Hepatocyte (in vitro differentiated cells): ENCODE results near the gene FH. TPM values are rescaled to one million over a fixed set of nuclear protein-coding genes. Genes with fewer than 3 reads are reported as not detected.

ENCODE experiments used
- DNase-seq: peaks from one replicate; pipeline ENCODE4 v3.0.0-alpha.2; 2016; ENCODE audit warnings: low spot score
- H2AFZ ChIP-seq: fragments of 200-600 bp; sonication (generic); 2 replicates; pipeline ENCODE4 v1.6.0; 2016; ENCODE audit warnings: antibody characterized with exemption, mild to moderate bottlenecking
- H3K27ac ChIP-seq: fragments of 200-600 bp; sonication (generic); 2 replicates; pipeline ENCODE4 v1.5.1; 2016; ENCODE audit warnings: mild to moderate bottlenecking
- H3K27me3 ChIP-seq: fragments of 200-600 bp; sonication (generic); 2 replicates; pipeline ENCODE4 v1.6.1; 2016
- H3K36me3 ChIP-seq: fragments of 200-600 bp; sonication (generic); replicated peaks from 2 replicates; pipeline ENCODE4 v1.5.1; 2016; ENCODE audit warnings: low read depth; ENCODE audit not compliant: insufficient read depth
- H3K4me1 ChIP-seq: fragments of 200-600 bp; sonication (generic); 2 replicates; pipeline ENCODE4 v1.5.1; 2016; ENCODE audit warnings: mild to moderate bottlenecking, moderate library complexity; ENCODE audit not compliant: insufficient read depth
- H3K4me2 ChIP-seq: fragments of 200-600 bp; sonication (generic); 2 replicates; pipeline ENCODE4 v1.6.0; 2016
- H3K4me3 ChIP-seq: fragments of 200-600 bp; sonication (generic); 2 replicates; pipeline ENCODE4 v1.5.1; 2016; ENCODE audit warnings: mild to moderate bottlenecking
- H3K79me2 ChIP-seq: fragments of 200-600 bp; sonication (generic); 2 replicates; pipeline ENCODE4 v1.6.0; 2017; ENCODE audit warnings: mild to moderate bottlenecking
- H3K9me2 ChIP-seq: fragments of 200-600 bp; sonication (generic); replicated peaks from 2 replicates; pipeline ENCODE4 v1.6.0; 2017; ENCODE audit warnings: mild to moderate bottlenecking; ENCODE audit not compliant: insufficient read depth
- H3K9me3 ChIP-seq: fragments of 200-600 bp; sonication (generic); 2 replicates; pipeline ENCODE4 v1.5.1; 2016; ENCODE audit warnings: low read depth, mild to moderate bottlenecking
- H4K20me1 ChIP-seq: fragments of 200-600 bp; sonication (generic); 2 replicates; pipeline ENCODE4 v1.6.0; 2016; ENCODE audit warnings: mild to moderate bottlenecking; ENCODE audit not compliant: insufficient read depth, poor library complexity, severe bottlenecking
- EZH2 ChIP-seq: fragments of 200-600 bp; sonication (generic); IDR thresholded peaks from 2 replicates; pipeline ENCODE4 v1.6.1; 2016; ENCODE audit warnings: antibody characterized with exemption, mild to moderate bottlenecking, borderline replicate concordance
- EZH2phosphoT487 ChIP-seq: fragments of 200-600 bp; sonication (generic); IDR thresholded peaks from one replicate; pipeline ENCODE4 v1.6.1; 2018; ENCODE audit warnings: antibody characterized with exemption, mild to moderate bottlenecking, low read depth, moderate library complexity; ENCODE audit not compliant: unreplicated experiment, severe bottlenecking
- WGBS: methylation state at CpG from one replicate; pipeline ENCODE4 v1.1.6; 2016; ENCODE audit warnings: low lambda C conversion rate; ENCODE audit errors: missing lambda C conversion rate; 5-methylcytosine and 5-hydroxymethylcytosine counted together
- polyA plus RNA-seq: library from polyadenylated mRNA; unstranded; fragments of >200 nt; fragmentation: Nextera tagmentation; extraction: Ambion mirVana; gene quantifications from 2 replicates; pipeline ENCODE4 v1.2.1, GENCODE V29; 2016
- total RNA-seq: library from RNA; depleted of rRNA; stranded (reverse); fragments of >200 nt; gene quantifications from 2 replicates; pipeline ENCODE4 v1.2.3, GENCODE V29; 2014
- TF ChIP-seq, protein P1 (sequence below): fragments of 200-600 bp; sonication (generic); IDR thresholded peaks from 2 replicates; pipeline ENCODE4 v1.5.1; 2016; ENCODE audit warnings: antibody characterized with exemption, mild to moderate bottlenecking; ENCODE audit not compliant: poor library complexity

Gene FH
- total and polyA plus RNA-seq, 2 experiments from 2014 or later, result 62.7 to 96.7 TPM

DNA sequence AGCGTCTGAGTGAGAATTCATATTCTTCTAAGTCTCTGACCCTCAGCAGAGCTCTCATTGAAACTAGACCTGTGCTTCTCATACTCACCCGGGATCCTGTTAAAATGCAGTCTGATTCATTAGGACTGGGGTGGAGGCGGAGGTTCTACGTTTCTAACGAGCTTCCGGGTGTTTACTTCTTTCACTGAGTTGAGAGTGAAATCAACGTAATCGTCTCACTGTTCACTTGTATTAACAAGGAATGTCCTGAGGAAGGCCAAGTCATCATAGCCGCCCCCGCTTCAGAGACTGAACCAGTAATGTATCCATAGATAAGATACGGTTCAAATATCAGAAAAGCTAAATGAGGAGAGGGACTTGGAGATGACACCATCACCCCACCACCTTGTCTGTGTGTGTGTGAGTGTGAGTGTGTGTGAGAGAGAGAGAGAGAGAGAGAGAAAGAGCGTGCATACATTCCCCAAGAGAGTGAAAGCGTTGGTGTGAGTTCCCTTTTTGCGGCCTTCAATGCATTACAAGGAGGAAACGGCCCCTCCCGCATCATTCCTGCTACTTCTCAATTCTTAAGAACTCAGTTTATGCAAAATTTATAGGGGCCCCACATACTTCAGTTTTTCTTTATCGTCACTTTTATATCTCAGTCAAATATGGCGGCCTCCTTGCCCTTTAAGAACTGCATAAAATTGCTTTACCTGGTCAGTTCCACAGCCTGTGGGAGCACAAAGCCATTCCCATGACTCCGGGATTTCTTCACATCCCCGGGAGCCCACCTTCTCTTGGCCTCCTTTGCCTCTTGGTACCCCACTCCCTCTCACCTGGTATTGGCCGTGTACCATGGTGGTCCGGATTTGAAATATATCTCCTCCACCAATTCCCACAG, 32.4 kb upstream of the FH start:
- Histone ChIP-seq H3K9me3 (no peaks in the 10 kb centered on the region), H3K4me3 (no peak overlapping the region), H4K20me1 (no peaks in the 10 kb centered on the region), H3K4me2 (no peak overlapping the region), H2AFZ (no peak overlapping the region), H3K36me3 (no peaks in the 10 kb centered on the region), H3K27ac (no peak overlapping the region), H3K9me2 (no peaks in the 10 kb centered on the region), H3K27me3 (no peaks in the 10 kb centered on the region), H3K79me2 (no peaks in the 10 kb centered on the region), H3K4me1 (no peaks in the 10 kb centered on the region)
- TF ChIP-seq, protein P1, sequence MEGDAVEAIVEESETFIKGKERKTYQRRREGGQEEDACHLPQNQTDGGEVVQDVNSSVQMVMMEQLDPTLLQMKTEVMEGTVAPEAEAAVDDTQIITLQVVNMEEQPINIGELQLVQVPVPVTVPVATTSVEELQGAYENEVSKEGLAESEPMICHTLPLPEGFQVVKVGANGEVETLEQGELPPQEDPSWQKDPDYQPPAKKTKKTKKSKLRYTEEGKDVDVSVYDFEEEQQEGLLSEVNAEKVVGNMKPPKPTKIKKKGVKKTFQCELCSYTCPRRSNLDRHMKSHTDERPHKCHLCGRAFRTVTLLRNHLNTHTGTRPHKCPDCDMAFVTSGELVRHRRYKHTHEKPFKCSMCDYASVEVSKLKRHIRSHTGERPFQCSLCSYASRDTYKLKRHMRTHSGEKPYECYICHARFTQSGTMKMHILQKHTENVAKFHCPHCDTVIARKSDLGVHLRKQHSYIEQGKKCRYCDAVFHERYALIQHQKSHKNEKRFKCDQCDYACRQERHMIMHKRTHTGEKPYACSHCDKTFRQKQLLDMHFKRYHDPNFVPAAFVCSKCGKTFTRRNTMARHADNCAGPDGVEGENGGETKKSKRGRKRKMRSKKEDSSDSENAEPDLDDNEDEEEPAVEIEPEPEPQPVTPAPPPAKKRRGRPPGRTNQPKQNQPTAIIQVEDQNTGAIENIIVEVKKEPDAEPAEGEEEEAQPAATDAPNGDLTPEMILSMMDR, result no peak
- TF ChIP-seq EZH2phosphoT487 (no peak), EZH2 (no peak)
- no peak for DNase-seq
- 94% methylated on average over 22 of the region's 22 CpGs for WGBS

GRCh38 chr1:241550318-241550717, 30.8 kb upstream of the FH start:
- DNase-seq, result no peak
- Histone ChIP-seq H3K27me3 (no peaks in the 10 kb centered on the region), H3K4me1 (no peaks in the 10 kb centered on the region), H3K36me3 (no peaks in the 10 kb centered on the region), H3K9me3 (no peaks in the 10 kb centered on the region), H2AFZ (no peak overlapping the region), H3K79me2 (no peaks in the 10 kb centered on the region), H3K9me2 (no peaks in the 10 kb centered on the region), H3K27ac (no peak overlapping the region), H4K20me1 (no peaks in the 10 kb centered on the region), H3K4me2 (no peak overlapping the region), H3K4me3 (no peak overlapping the region)
- 59% methylated on average over 1 of the region's 1 CpG for WGBS
- no peak for TF ChIP-seq EZH2
- no peak for TF ChIP-seq EZH2phosphoT487
- TF ChIP-seq, protein P1, result no peak

GRCh38 chr1:241548008-241548407, 28.5 kb upstream of the FH start:
- no peak overlapping the region for H3K4me2 ChIP-seq
- H3K36me3 ChIP-seq, result no peaks in the 10 kb centered on the region
- TF ChIP-seq, protein P1, result no peak
- TF ChIP-seq EZH2phosphoT487 (no peak), EZH2 (no peak)
- no peaks in the 10 kb centered on the region for H3K4me1 ChIP-seq
- H2AFZ ChIP-seq, result no peak overlapping the region
- 100% methylated on average over 1 of the region's 2 CpGs for WGBS
- H3K4me3 ChIP-seq, result no peak overlapping the region
- H3K27me3 ChIP-seq, result no peaks in the 10 kb centered on the region
- H3K79me2 ChIP-seq, result no peaks in the 10 kb centered on the region
- no peaks in the 10 kb centered on the region for H3K9me2 ChIP-seq
- H4K20me1 ChIP-seq, result no peaks in the 10 kb centered on the region
- no peak overlapping the region for H3K27ac ChIP-seq
- no peak for DNase-seq
- no peaks in the 10 kb centered on the region for H3K9me3 ChIP-seq
